ENCODE data around the gene SCAPER. TPM values are rescaled to one million over a fixed set of nuclear protein-coding genes. Genes with fewer than 3 reads are reported as not detected.
A peak's percentile ranks its signal among the peaks of the same experiment; 100 is the strongest.

The SCAPER gene
- total and polyA plus RNA-seq, 10 of the 15 experiments (the other 5 are each of a cell fraction or from before 2014, with no cell fraction given) = 1.0 to 7.7 (median 3.9) TPM

DNA sequence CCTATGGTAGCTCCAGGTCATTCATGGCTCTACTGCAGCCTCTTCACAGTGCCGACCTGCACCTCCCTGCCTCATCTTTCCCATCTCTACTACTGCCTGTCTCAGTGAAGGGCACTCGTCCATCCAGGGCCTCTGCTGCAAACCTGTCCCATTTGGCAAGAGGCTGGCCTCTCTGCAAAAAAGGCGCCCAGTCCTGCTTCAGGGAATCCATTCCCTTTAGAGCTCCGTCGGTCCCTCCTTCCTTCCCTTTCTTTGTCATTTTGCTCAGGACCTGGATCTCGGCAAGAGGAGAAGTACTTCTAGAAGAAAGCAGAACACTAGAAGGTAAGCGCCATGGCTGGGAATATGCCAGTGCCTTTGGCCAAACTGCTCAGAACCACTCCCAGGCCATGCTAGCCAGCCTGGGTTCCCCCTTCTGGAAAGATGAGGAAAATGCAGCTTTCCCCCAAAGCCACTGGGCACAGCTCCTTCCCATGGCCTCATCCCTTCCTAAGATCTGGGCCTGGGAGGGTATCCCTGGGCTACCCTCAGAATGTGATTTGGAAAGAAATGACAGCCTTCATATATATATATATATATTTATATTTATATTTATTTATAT, 575.0 kb downstream of the SCAPER start:
- 65% methylated on average over 7 of the region's 7 CpGs for WGBS (ENCODE audit: insufficient coverage, insufficient replicate concordance, low lambda C conversion rate, missing lambda C conversion rate)
- intact Hi-C loops (cut with micrococcal nuclease; ENCODE audit: unreplicated experiment) (loop anchor here (5.0 kb wide), 1 partner anchor 93 kb away; no protein-coding TSS in a partner anchor), in situ Hi-C loops (cut with MboI) (no loop called here)
- Histone ChIP-seq H3K27me3 (replicated peaks in 1 of 2; ENCODE audit: control insufficient read depth in 2 of 2, insufficient read depth in 2 of 2, low read length in 1 of 2) (peaks cover 0 to 5% of the 10 kb centered on the region in 2 experiments; a peak in 2 of 4 replicates), H3K9me3 (replicated peaks; ENCODE audit: control insufficient read depth, insufficient read depth, low read length) (no peaks in the 10 kb centered on the region), H3K27ac (ENCODE audit: control insufficient read depth, insufficient read depth) (no peak overlapping the region), H3K4me2 (ENCODE audit: control insufficient read depth, insufficient read depth) (no peak overlapping the region), H3K4me1 (ENCODE audit: control insufficient read depth, insufficient read depth, low read length) (no peaks in the 10 kb centered on the region; the same call in 1 of the 2 replicates), H3K79me2 (ENCODE audit: control insufficient read depth, insufficient read depth, low read length) (no peaks in the 10 kb centered on the region), H2AFZ (ENCODE audit: control insufficient read depth, low read depth, low read length) (no peak overlapping the region), H3K36me3 (ENCODE audit: control insufficient read depth in 2 of 2, insufficient read depth in 2 of 2, low read length in 1 of 2) (no peaks in the 10 kb centered on the region), H3K9ac (ENCODE audit: control insufficient read depth, insufficient read depth, low read length) (no peak overlapping the region), H3K4me3 (no peak overlapping the region), H4K20me1 (ENCODE audit: control insufficient read depth, insufficient read depth) (no peaks in the 10 kb centered on the region)
- TF ChIP-seq, protein P1, sequence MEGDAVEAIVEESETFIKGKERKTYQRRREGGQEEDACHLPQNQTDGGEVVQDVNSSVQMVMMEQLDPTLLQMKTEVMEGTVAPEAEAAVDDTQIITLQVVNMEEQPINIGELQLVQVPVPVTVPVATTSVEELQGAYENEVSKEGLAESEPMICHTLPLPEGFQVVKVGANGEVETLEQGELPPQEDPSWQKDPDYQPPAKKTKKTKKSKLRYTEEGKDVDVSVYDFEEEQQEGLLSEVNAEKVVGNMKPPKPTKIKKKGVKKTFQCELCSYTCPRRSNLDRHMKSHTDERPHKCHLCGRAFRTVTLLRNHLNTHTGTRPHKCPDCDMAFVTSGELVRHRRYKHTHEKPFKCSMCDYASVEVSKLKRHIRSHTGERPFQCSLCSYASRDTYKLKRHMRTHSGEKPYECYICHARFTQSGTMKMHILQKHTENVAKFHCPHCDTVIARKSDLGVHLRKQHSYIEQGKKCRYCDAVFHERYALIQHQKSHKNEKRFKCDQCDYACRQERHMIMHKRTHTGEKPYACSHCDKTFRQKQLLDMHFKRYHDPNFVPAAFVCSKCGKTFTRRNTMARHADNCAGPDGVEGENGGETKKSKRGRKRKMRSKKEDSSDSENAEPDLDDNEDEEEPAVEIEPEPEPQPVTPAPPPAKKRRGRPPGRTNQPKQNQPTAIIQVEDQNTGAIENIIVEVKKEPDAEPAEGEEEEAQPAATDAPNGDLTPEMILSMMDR (IDR thresholded peaks at IDR 0.05 in 2 of 3, conservative IDR thresholded peaks at IDR 0.05 in 1 of 3; ENCODE audit: control insufficient read depth in 2 of 3, extremely low read depth in 1 of 3, insufficient read depth in 1 of 3, low read depth in 3 of 3, low read length in 3 of 3) = peak in 2 of 3 experiments; percentile 41 to 47; a peak in 3 of 6 replicates
- TF ChIP-seq ZBED1 (IDR thresholded peaks at IDR 0.05; ENCODE audit: borderline replicate concordance) = no peak
- TF ChIP-seq RAD21 (IDR thresholded peaks at IDR 0.05; ENCODE audit: insufficient read depth, low read depth, low read length) = peak; percentile 29; the same call in 1 of the 2 replicates
- RAD21 ChIA-PET (ENCODE audit: unreplicated experiment) = interaction anchor here (1.0 kb wide), 1 partner anchor 24 kb away, joined by 3 read pairs; no protein-coding TSS in a partner anchor
- CTCF ChIA-PET = interaction anchor here (0.9 to 1.5 kb wide), 6 partner anchors 15 to 144 kb away, joined by 3 to 7 read pairs (median 4); no protein-coding TSS in a partner anchor
- SMC1A ChIA-PET (ENCODE audit: uncharacterized antibody, unreplicated experiment) = interaction anchor here (1.1 to 1.5 kb wide), 2 partner anchors 139 to 145 kb away, joined by 3 to 4 read pairs; no protein-coding TSS in a partner anchor
- DNase-seq (ENCODE audit: low read depth, low spot score) (no peak), ATAC-seq (no peak), FAIRE-seq (no peak)
- POLR2A ChIA-PET = no interaction called here
- no TSS peak for BruUV-seq (replicated peaks)

DNA sequence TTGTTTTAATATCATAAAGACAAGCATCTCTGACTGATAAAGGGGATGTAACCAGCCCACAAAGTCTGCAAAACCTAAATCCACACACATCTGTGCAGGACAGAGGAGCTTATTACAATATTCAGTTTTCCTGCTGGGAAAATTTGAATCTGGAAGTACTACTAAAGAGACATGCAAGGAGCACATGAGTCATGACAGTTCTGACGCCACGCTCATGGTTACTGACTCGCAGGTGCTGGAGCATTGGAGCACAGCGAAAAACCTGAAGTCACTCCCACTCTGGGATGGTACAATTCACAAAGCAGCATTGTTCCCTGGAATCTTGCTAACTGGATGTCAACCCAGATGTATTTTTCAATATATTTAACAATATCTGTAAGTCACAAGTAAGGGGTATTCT, 576.2 kb downstream of the SCAPER start:
- WGBS (ENCODE audit: insufficient coverage, insufficient replicate concordance, low lambda C conversion rate, missing lambda C conversion rate) = 41% methylated on average over 4 of the region's 4 CpGs
- Histone ChIP-seq H3K9ac (ENCODE audit: control insufficient read depth, insufficient read depth, low read length) (no peak overlapping the region), H3K27ac (ENCODE audit: control insufficient read depth, insufficient read depth) (no peak overlapping the region), H3K36me3 (ENCODE audit: control insufficient read depth in 2 of 2, insufficient read depth in 2 of 2, low read length in 1 of 2) (no peaks in the 10 kb centered on the region), H4K20me1 (ENCODE audit: control insufficient read depth, insufficient read depth) (no peaks in the 10 kb centered on the region), H3K4me3 (no peak overlapping the region), H2AFZ (ENCODE audit: control insufficient read depth, low read depth, low read length) (no peak overlapping the region), H3K4me1 (ENCODE audit: control insufficient read depth, insufficient read depth, low read length) (no peaks in the 10 kb centered on the region), H3K27me3 (replicated peaks in 1 of 2; ENCODE audit: control insufficient read depth in 2 of 2, insufficient read depth in 2 of 2, low read length in 1 of 2) (peaks cover 0 to 6% of the 10 kb centered on the region in 2 experiments; a peak in 2 of 4 replicates), H3K79me2 (ENCODE audit: control insufficient read depth, insufficient read depth, low read length) (no peaks in the 10 kb centered on the region), H3K4me2 (ENCODE audit: control insufficient read depth, insufficient read depth) (no peak overlapping the region), H3K9me3 (replicated peaks; ENCODE audit: control insufficient read depth, insufficient read depth, low read length) (no peaks in the 10 kb centered on the region)
- in situ Hi-C loops (cut with MboI) = no loop called here
- SMC1A ChIA-PET (ENCODE audit: uncharacterized antibody, unreplicated experiment) = interaction anchor here (1.4 kb wide), 1 partner anchor 93 kb away, joined by 5 read pairs; no protein-coding TSS in a partner anchor
- no TSS peak for BruUV-seq (replicated peaks)
- FAIRE-seq (no peak), DNase-seq (ENCODE audit: low read depth, low spot score) (no peak), ATAC-seq (no peak)
- intact Hi-C loops (cut with micrococcal nuclease; ENCODE audit: unreplicated experiment) = no loop called here
- RAD21 ChIA-PET (ENCODE audit: unreplicated experiment) = no interaction called here
- CTCF ChIA-PET = interaction anchor here (0.6 to 0.8 kb wide), 2 partner anchors 79 to 93 kb away, joined by 3 read pairs; no protein-coding TSS in a partner anchor
- POLR2A ChIA-PET = no interaction called here
- TF ChIP-seq RUNX3 (IDR thresholded peaks at IDR 0.05; ENCODE audit: low read length) (no peak), SPI1 (IDR thresholded peaks at IDR 0.05; ENCODE audit: borderline replicate concordance, insufficient read depth, low read depth, low read length) (no peak), NRF1 (conservative IDR thresholded peaks at IDR 0.05; ENCODE audit: low read depth, low read length) (no peak), TBL1XR1 (IDR thresholded peaks at IDR 0.05; ENCODE audit: low read depth, low read length) (no peak)
- TF ChIP-seq, protein P2, sequence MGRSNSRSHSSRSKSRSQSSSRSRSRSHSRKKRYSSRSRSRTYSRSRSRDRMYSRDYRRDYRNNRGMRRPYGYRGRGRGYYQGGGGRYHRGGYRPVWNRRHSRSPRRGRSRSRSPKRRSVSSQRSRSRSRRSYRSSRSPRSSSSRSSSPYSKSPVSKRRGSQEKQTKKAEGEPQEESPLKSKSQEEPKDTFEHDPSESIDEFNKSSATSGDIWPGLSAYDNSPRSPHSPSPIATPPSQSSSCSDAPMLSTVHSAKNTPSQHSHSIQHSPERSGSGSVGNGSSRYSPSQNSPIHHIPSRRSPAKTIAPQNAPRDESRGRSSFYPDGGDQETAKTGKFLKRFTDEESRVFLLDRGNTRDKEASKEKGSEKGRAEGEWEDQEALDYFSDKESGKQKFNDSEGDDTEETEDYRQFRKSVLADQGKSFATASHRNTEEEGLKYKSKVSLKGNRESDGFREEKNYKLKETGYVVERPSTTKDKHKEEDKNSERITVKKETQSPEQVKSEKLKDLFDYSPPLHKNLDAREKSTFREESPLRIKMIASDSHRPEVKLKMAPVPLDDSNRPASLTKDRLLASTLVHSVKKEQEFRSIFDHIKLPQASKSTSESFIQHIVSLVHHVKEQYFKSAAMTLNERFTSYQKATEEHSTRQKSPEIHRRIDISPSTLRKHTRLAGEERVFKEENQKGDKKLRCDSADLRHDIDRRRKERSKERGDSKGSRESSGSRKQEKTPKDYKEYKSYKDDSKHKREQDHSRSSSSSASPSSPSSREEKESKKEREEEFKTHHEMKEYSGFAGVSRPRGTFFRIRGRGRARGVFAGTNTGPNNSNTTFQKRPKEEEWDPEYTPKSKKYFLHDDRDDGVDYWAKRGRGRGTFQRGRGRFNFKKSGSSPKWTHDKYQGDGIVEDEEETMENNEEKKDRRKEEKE (IDR thresholded peaks at IDR 0.05) = no peak
- TF ChIP-seq, protein P3, sequence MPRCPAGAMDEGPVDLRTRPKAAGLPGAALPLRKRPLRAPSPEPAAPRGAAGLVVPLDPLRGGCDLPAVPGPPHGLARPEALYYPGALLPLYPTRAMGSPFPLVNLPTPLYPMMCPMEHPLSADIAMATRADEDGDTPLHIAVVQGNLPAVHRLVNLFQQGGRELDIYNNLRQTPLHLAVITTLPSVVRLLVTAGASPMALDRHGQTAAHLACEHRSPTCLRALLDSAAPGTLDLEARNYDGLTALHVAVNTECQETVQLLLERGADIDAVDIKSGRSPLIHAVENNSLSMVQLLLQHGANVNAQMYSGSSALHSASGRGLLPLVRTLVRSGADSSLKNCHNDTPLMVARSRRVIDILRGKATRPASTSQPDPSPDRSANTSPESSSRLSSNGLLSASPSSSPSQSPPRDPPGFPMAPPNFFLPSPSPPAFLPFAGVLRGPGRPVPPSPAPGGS (IDR thresholded peaks at IDR 0.05; ENCODE audit: borderline replicate concordance, insufficient read depth, low read depth, low read length, poor library complexity, severe bottlenecking) = no peak

Data from GM12878 (cell line).